Measurements from ENCODE around the gene IGDCC3.
"Not testable (repeated sequence)": the region's sequence is repeated elsewhere in the genome, so short reads cannot be mapped to it uniquely, and the experiment has no call there.

DNA sequence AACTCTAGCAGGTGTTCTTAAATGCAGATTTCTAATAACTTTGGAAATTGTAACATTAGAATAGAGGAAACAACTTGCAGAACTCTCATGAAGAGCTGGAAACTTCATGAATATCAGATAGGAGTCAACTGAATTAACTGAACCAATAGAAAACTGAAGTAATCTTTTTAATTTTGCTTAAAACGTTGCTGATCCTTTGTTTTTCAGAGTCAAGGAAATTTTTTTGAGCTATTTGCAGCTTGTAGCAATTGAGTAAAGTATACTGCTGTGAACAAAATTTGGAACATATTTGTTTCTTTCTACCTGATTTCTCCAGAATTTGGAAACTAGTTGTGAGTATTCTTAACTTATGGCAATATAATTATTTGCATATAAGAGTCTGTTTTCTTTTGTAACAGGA, 25.8 kb downstream of the IGDCC3 start:
- TF ChIP-seq, protein P1, sequence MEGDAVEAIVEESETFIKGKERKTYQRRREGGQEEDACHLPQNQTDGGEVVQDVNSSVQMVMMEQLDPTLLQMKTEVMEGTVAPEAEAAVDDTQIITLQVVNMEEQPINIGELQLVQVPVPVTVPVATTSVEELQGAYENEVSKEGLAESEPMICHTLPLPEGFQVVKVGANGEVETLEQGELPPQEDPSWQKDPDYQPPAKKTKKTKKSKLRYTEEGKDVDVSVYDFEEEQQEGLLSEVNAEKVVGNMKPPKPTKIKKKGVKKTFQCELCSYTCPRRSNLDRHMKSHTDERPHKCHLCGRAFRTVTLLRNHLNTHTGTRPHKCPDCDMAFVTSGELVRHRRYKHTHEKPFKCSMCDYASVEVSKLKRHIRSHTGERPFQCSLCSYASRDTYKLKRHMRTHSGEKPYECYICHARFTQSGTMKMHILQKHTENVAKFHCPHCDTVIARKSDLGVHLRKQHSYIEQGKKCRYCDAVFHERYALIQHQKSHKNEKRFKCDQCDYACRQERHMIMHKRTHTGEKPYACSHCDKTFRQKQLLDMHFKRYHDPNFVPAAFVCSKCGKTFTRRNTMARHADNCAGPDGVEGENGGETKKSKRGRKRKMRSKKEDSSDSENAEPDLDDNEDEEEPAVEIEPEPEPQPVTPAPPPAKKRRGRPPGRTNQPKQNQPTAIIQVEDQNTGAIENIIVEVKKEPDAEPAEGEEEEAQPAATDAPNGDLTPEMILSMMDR (IDR thresholded peaks at IDR 0.05; ENCODE audit: low read depth, low read length) = not testable (repeated sequence)
- TF ChIP-seq POLR2A (IDR thresholded peaks at IDR 0.05; ENCODE audit: extremely low read depth, insufficient read length); MYC (IDR thresholded peaks at IDR 0.05; ENCODE audit: low read depth, low read length): not testable (repeated sequence)
- TF ChIP-seq, protein P2, sequence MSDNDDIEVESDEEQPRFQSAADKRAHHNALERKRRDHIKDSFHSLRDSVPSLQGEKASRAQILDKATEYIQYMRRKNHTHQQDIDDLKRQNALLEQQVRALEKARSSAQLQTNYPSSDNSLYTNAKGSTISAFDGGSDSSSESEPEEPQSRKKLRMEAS (IDR thresholded peaks at IDR 0.05; ENCODE audit: low read depth, low read length) = not testable (repeated sequence)

Data from NB4 (cell line).